Activated naive CD8-positive, alpha-beta T cell treated with anti-CD3 and anti-CD28 coated beads, Interleukin-2, amount 50 U/mL, for 16 hours (primary cell): ENCODE results near the gene VWA3B.
"Not testable (repeated sequence)": the region's sequence is repeated elsewhere in the genome, so short reads cannot be mapped to it uniquely, and the experiment has no call there.

ENCODE experiments used
- DNase-seq: peaks from one replicate; pipeline ENCODE4 v3.0.0-alpha.2; 2020; ENCODE audit warnings: low read depth, low spot score

The VWA3B gene

GRCh38 chr2:98297817-98298682 lies 211.1 kb downstream of the VWA3B start:
- DNase-seq: no peak

GRCh38 chr2:98298683-98299164 lies 211.8 kb downstream of the VWA3B start:
- no peak for DNase-seq

DNA sequence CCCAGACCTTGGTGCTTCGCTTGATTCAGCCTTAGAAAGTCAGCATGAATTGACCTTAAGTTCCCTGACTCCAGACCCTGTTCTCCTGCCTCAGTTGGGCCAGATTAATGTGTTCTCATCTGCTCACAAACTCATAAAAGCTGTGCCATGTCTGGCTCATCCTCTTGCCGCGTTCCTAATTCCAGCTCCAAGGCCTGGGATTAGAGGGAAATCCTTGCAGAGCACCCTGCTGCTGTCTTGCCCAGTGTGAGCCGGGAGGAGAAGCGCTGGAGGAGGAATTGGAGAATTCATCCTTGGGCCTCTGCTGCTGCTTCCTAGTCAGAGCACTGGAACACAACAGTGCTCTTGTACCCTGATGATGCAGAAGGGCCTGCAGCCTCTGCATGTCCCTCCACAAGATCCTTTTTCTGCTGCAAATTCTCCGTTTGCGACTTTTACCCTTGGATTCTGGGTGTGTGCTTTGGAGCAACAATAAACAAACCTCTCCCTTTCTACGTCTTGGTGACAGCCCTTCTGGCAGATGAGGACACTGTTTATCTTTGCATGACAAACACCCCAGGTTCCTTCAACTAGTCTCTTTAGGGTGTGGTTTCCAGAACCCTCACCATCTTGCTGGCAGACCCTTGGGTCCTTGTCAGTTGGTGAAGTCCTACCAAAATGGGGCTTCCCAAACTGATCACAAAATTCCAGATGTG lies 212.4 kb downstream of the VWA3B start:
- no peak for DNase-seq

DNA sequence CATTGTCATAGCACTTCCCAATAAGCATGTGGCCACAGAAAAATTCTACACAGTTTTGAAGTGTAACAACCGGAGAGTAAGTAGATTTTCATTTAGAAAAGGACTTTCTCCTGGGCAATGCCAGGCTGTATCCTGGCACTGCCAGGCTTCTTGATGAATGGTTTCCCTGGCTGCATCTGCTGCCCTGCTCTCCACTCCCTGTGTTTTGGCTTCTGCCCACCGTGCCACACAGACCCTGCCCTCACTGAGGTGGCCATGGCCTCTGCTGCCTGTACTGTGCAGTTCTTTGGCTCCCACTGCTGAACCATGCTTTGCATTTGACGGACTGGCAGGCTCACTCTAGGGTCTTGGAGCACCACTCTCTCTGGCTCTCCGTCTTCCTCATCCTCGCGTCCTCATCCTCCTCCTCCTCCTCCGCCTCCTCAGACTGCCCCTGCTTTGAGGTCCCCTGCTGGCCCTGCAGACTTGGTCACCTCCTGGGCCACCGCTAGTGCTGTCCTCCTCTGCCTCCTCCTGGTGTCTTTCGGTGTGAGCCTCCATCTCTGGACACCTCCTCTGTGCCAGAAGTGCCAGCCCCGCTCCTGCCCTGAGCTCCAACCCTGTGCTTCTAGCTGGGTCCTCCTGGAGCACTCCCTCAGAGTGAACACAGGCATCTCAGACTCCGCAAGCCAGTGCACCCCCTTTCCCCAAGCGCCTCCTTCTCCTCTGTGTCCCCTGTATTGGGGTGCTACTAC lies 213.3 kb downstream of the VWA3B start:
- DNase-seq: no peak

GRCh38 chr2:98301469-98301868 lies 214.5 kb downstream of the VWA3B start:
- DNase-seq: no peak

GRCh38 chr2:98307131-98307696 lies 220.2 kb downstream of the VWA3B start:
- DNase-seq: not testable (repeated sequence)

DNA sequence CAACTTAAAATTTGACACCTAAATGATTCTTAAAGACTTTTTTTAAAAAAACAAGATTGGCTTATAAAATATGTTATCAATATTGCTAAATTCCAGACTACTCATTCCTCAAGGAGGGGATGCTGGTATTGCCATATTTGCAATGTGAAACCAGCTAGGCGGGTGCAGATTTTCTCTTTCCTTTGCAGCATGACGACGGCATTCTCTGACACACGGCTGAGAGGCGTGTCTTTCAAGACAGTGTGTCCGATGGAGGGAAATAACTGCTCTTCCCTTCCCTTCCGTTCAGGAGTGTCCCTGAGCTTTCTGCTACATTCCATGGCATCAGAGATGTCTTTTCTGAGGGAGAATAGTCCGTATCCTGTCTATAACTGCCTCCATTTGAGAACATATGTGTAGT lies 221.1 kb downstream of the VWA3B start:
- no peak for DNase-seq

DNA sequence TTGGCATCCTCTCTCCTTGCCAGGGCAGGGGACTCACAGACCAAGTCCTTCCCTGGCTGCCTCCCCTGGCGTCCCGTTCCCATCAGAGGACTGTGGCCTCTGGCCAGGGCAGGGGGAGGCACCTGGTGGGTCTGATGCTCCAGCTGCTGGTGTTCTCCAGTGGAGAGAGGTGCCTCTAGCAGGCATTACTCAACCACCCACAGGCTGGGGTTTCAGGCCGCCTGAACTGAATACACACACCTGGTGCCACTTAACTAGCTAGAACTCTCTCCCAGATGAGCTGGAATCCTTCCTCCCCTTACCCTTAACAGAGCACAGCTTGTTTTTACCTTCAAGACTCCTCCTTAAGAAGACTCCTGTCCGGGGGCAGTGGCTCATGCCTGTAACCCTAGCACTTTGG lies 221.6 kb downstream of the VWA3B start:
- no peak for DNase-seq

GRCh38 chr2:98309580-98309979 lies 222.6 kb downstream of the VWA3B start:
- no peak for DNase-seq

GRCh38 chr2:98310010-98310409 lies 223.0 kb downstream of the VWA3B start:
- DNase-seq: no peak

GRCh38 chr2:98311090-98311489 lies 224.1 kb downstream of the VWA3B start:
- no peak for DNase-seq

- DNase-seq: no peak
These were observed 225.0 kb downstream of the VWA3B start for GRCh38 chr2:98311771-98312545.

- DNase-seq: no peak
These were observed 226.7 kb downstream of the VWA3B start for GRCh38 chr2:98313492-98314250.

- no peak for DNase-seq
These were observed 227.3 kb downstream of the VWA3B start for GRCh38 chr2:98314251-98314650.

GRCh38 chr2:98315957-98316356 lies 229.0 kb downstream of the VWA3B start:
- DNase-seq: no peak

- no peak for DNase-seq
These were observed 230.2 kb downstream of the VWA3B start for GRCh38 chr2:98317214-98317613.

DNA sequence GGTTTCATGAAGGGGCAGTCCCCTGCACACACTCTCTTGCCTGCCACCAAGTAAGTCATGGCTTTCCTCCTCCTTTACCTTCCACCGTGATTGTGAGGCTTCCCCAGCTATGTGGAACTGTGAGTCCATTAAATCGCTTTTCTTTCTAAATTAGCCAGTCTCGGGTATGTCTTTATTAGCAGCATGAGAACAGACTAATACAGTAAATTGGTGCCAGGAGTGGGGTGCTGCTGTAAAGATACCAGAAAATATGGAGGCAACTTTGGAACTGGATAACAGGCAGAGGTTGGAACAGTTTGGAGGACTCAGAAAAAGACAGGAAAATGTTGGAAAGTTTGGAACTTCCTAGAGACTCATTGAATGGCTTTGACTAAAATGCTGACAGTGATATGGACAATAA lies 233.2 kb downstream of the VWA3B start:
- DNase-seq: not testable (repeated sequence)

GRCh38 chr2:98324181-98324580 lies 237.2 kb downstream of the VWA3B start:
- no peak for DNase-seq

GRCh38 chr2:98327776-98328175 lies 240.8 kb downstream of the VWA3B start:
- no peak for DNase-seq

- no peak for DNase-seq
These were observed 242.6 kb downstream of the VWA3B start for GRCh38 chr2:98329549-98329948.
